Stimulated activated CD4-positive, alpha-beta T cell treated with anti-CD3 and anti-CD28 coated beads, Interleukin-12 subunit alpha, Interleukin-12 subunit beta, amount 100 ng/mL, for 4 hours (primary cell): Measurements from ENCODE around the gene GPC6.

ENCODE experiments used
- DNase-seq: peaks from one replicate; pipeline ENCODE4 v3.0.0-alpha.2; 2020

The GPC6 gene

DNA sequence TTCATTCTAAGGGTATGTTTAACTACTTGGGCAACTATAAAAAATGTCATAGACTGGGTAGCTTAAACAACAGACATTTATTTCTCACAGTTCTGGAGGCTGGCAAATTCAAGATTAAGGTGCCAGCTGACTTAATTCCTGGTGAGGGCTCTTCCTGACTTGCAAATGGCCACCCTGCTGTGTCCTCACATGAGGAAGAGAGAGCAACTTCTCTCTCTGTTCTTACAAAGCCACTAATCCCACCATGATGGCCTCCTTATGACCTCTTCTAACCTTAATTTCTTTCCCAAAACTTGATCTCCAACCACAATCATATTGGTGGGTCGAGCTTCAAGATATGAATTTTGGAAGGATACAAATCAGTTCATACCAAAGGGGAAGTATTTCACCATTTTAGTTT is 853.9 kb downstream of the GPC6 start:
- no peak for DNase-seq

- DNase-seq, result no peak
Measured at GRCh38 chr13:94087100-94087499, 860.5 kb downstream of the GPC6 start.

DNA sequence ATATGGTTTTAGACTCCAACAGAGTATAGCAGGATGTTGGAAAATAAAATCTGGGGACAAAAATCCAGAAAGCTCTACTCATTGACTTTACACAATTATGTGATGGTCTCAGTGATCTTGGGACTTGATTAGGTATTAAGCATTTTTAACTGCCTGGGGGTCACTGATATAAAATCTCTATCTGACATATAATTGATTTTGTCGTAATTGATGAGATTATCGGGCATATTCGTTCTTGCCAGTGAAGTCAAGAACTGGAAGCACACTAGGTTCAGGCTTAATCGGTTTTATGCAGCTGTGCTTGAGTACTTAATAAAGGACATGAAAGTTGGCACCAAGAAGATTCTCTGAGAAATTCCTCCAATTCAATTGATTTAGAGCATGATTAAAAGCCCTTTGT is 862.1 kb downstream of the GPC6 start:
- DNase-seq, result no peak

GRCh38 chr13:94090773-94091480 is 864.3 kb downstream of the GPC6 start:
- DNase-seq, result no peak

DNA sequence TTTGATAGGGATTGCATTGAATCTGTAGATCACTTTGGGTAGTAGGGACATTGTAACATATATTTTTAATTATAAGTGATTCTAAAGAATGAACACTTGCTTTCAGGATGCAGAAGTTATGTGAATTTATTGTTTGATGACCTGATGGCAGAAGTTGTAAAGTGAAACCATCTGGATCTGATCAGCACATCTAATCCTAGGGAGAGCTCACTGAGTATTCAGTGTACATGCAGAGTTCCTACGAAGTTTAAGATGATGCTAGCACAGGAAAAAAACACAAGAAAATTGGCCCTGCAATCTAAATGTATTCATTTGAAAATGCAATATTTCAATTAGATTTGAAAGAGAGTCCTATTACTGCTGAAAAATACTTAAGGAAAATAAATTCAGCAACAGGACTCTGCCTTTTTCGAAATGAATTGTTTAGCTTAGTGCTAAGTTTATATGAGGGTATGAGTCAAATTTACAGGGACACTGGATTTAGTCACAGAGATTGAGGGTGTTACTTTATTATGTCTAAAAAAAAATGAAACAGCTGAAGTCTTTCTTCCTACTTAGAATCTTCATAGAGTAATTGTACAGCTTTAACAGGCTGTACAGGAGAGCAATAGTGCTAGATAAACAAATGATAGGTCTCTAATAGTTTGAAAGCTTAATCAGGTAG is 867.2 kb downstream of the GPC6 start:
- DNase-seq, result no peak

GRCh38 chr13:94109715-94110374 is 883.2 kb downstream of the GPC6 start:
- no peak for DNase-seq

- DNase-seq, result no peak
Measured at GRCh38 chr13:94112227-94112626, 885.6 kb downstream of the GPC6 start.

- DNase-seq, result no peak
Measured at GRCh38 chr13:94112731-94113130, 886.1 kb downstream of the GPC6 start.

- no peak for DNase-seq
Measured at GRCh38 chr13:94113245-94113644, 886.6 kb downstream of the GPC6 start.

DNA sequence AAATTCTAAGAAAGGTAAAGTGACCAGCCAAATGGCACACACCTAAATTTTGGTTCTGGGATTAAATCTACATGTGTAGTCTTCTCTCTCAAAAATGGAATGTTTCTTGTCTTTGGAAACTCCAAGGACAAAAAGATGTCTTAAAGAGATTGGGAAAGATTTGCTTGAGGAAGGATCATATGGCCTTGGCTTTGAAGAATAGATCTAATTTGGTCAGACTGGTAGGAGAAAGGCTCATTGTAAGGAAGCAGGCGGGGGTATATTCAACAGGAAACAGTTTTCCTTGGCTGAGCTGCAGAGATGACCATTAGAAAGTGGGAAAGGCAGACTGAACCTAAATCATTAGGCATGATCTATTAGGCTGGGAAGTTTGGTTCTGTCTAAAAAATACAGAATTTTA is 887.6 kb downstream of the GPC6 start:
- no peak for DNase-seq

DNA sequence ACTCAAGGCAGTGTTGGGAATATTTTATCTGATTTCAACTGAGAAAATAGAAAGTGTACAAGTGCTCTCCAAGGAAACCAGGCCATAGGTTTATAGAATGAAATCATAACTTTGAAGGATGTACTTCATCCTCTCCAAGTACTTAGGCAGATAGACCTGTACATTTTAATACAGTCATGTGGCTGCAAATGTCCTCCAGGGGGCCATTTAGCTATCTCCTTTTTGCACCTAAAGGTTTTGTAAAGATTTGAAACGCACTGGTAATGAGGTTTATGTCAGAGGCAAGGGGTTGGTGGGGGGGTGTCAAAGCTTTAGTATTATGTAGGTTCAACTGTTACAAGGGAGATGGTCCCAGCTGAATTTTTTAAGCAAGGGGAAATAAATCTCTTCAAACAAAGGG is 888.4 kb downstream of the GPC6 start:
- no peak for DNase-seq

- DNase-seq, result no peak
Measured at GRCh38 chr13:94119360-94119936, 892.8 kb downstream of the GPC6 start.

DNA sequence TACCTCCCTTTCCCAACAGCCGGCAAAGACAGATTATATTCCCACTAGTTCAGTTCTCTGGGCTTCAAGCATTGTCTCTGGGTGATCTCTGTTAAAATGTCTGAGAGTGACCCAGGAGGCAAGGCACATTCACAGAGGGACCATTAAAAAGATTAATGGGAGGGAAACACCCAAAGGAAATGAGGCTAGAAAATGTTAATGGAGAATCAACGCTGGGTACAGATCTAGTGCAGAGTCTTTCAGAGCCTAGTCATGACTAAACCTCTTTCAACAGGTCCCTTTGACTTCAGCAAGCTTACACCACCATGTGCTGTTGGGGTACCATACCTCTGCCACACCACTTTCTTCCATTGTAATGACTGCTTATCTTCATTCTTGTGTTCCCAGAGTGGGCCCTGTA is 894.3 kb downstream of the GPC6 start:
- no peak for DNase-seq

GRCh38 chr13:94121686-94122085 is 895.1 kb downstream of the GPC6 start:
- no peak for DNase-seq

DNA sequence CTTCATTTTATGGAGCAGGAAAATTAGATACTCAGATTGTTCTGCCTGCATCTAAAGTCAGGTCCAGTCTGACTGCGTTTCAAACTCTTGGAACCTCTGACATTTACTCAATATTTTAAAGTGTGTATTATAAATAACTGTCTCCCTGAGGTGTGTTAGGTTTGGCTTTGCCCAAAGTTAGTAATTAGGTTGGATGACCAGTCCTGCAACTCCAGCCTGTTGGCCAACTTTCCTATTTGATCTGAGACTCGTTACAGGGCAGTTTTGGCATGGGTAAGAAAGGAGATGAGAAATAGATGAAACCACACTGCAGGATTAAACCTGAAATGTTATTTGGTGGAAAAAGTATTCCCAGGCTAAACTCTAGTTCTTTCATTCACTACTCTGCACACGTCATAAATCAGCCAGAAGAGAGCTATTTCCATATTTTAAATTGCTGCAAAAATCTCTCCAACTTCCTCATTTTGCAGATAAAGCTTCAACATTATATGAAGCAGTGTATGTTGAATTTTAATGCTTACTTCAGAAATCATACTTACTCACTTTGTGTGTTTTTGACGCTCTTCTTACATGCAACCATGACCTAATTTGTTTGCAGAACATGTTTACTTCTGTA is 895.8 kb downstream of the GPC6 start:
- DNase-seq, result no peak

GRCh38 chr13:94123557-94123956 is 897.0 kb downstream of the GPC6 start:
- no peak for DNase-seq

GRCh38 chr13:94128430-94128829 is 901.8 kb downstream of the GPC6 start:
- no peak for DNase-seq

DNA sequence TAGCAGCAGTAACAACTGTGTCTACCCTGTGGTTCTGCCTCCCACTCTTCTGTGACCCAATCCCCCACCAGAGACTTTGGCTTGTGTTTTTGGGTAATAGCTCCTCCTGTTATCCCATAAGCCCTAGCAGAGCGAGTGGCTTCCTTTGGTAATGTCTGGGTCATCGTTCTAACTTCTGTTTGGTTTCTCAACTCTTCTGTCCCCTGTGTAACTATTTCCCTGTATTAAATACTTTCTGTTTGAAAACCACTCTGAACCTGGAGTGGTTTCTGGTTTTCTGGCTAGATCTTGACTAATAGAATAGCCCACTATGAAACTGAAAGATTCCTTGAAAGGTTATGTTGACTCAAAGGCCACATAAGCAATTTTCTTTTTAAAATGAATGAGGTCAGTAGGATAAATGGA is 902.9 kb downstream of the GPC6 start:
- DNase-seq, result no peak

GRCh38 chr13:94138831-94139230 is 912.2 kb downstream of the GPC6 start:
- DNase-seq, result no peak

DNA sequence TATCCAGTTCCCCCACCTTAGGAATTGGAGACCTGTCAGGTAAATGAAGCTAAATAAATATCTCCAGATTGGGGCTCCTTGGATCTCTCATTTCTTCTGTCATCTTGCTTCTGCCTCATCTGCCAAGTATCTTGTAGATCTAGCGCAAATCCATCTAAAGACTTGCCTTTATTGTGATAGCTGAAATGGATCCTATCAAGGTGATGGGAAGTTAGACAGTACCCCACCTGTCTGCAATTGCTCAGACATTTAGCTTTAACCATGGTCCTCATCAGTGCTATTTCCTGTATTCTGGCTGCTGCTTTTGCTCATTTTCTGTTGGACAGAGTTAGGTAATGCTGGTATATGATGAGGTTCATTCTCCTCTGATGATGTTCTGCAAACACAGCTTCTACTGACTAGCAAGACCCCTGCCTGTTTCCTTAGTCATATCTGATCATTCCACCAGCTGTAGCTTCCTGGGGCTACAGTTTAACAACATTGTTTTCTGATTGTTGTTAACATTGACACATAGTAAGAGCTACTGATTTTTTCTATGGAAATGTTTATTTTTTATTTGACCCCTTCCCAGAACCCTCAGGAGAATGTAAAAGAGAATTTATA is 912.9 kb downstream of the GPC6 start:
- no peak for DNase-seq

GRCh38 chr13:94140027-94140426 is 913.4 kb downstream of the GPC6 start:
- DNase-seq, result no peak

DNA sequence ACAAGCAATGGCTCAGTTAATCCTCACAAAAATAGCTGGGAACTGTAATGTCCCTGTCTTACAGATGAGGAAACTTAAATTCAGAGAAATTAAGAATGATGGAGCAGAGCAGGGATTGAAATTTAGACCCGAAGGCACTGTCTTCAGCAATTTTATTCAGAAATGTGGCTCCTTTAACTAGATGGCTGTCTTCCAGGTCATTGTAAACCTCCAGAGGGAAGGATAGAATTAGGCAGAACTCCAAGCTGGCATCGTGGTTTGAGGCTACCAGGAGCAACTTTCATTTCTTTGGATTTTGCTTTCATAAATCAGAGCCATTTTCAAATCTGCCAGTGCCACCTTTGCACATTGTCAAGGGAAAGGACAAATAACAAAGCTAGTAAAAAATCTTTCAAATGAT is 913.9 kb downstream of the GPC6 start:
- no peak for DNase-seq
